Ammon's horn (tissue), 1 donor: ENCODE results near the gene PLCG2.
"Not testable (repeated sequence)": the region's sequence is repeated elsewhere in the genome, so short reads cannot be mapped to it uniquely, and the experiment has no call there.

Experiments
- DNase-seq: peaks from one replicate; pipeline ENCODE4 v3.0.0-alpha.2; 2016; ENCODE audit warnings: low spot score

Gene PLCG2

GRCh38 chr16:81912395-81912794 lies 133.3 kb downstream of the PLCG2 start:
- no peak for DNase-seq

GRCh38 chr16:81913222-81913621 lies 134.1 kb downstream of the PLCG2 start:
- DNase-seq, result no peak

GRCh38 chr16:81917375-81917774 lies 138.3 kb downstream of the PLCG2 start:
- no peak for DNase-seq

GRCh38 chr16:81918927-81919326 lies 139.8 kb downstream of the PLCG2 start:
- DNase-seq, result no peak

- no peak for DNase-seq
Measured at GRCh38 chr16:81920498-81920897, 141.4 kb downstream of the PLCG2 start.

GRCh38 chr16:81921085-81921814 lies 142.2 kb downstream of the PLCG2 start:
- DNase-seq, result no peak

- DNase-seq, result no peak
Measured at GRCh38 chr16:81921843-81922584, 142.9 kb downstream of the PLCG2 start.

GRCh38 chr16:81923296-81923695 lies 144.2 kb downstream of the PLCG2 start:
- no peak for DNase-seq

GRCh38 chr16:81925016-81925415 lies 145.9 kb downstream of the PLCG2 start:
- DNase-seq, result no peak

GRCh38 chr16:81926036-81926435 lies 146.9 kb downstream of the PLCG2 start:
- DNase-seq, result no peak

GRCh38 chr16:81927561-81928185 lies 148.6 kb downstream of the PLCG2 start:
- no peak for DNase-seq

- no peak for DNase-seq
Measured at GRCh38 chr16:81928271-81928918, 149.3 kb downstream of the PLCG2 start.

GRCh38 chr16:81928975-81929374 lies 149.9 kb downstream of the PLCG2 start:
- no peak for DNase-seq

GRCh38 chr16:81929841-81930240 lies 150.8 kb downstream of the PLCG2 start:
- no peak for DNase-seq

GRCh38 chr16:81931927-81932326 lies 152.8 kb downstream of the PLCG2 start:
- no peak for DNase-seq

- DNase-seq, result no peak
Measured at GRCh38 chr16:81932668-81933067, 153.6 kb downstream of the PLCG2 start.

GRCh38 chr16:81933361-81933760 lies 154.3 kb downstream of the PLCG2 start:
- no peak for DNase-seq

GRCh38 chr16:81934711-81935110 lies 155.6 kb downstream of the PLCG2 start:
- DNase-seq, result not testable (repeated sequence)

GRCh38 chr16:81936209-81937000 lies 157.3 kb downstream of the PLCG2 start:
- no peak for DNase-seq

- no peak for DNase-seq
Measured at GRCh38 chr16:81937305-81938038, 158.4 kb downstream of the PLCG2 start.
